GM18861 (cell line): ENCODE results near the gene NDOR1.
A peak's percentile ranks its signal among the peaks of the same experiment; 100 is the strongest.
"Not testable (repeated sequence)": the region's sequence is repeated elsewhere in the genome, so short reads cannot be mapped to it uniquely, and the experiment has no call there.

Experiments used
- ATAC-seq: cut with Tn5 transposase; IDR thresholded peaks from one replicate; pipeline ENCODE4 v1.9.1; 2021; ENCODE audit not compliant: unreplicated experiment

NDOR1 gene

DNA sequence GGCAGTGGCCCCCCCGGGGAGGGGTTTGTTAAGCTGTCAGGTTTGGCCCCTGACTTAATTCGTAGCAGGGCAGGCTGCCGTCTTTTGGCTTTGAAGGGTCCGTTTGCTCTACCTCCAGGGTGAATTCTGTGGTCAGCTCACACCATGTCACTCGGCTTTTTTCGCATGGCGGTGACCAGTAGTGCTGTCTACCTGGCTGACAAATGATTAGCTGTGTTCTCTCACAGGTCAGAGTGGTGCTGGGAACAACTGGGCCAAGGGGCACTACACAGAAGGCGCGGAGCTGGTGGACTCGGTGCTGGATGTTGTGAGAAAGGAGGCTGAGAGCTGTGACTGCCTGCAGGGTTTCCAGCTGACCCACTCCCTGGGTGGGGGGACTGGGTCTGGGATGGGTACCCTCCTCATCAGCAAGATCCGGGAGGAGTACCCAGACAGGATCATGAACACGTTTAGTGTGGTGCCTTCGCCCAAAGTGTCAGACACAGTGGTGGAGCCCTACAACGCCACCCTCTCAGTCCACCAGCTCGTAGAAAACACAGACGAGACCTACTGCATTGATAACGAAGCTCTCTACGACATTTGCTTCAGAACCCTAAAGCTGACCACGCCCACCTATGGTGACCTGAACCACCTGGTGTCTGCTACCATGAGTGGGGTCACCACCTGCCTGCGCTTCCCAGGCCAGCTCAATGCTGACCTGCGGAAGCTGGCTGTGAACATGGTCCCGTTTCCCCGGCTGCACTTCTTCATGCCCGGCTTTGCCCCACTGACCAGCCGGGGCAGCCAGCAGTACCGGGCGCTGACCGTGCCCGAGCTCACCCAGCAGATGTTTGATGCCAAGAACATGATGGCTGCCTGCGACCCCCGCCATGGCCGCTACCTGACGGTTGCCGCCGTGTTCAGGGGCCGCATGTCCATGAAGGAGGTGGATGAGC lies 37.0 kb downstream of the NDOR1 start:
- ATAC-seq: no peak

GRCh38 chr9:137243266-137243625 lies 37.7 kb downstream of the NDOR1 start:
- not testable (repeated sequence) for ATAC-seq

DNA sequence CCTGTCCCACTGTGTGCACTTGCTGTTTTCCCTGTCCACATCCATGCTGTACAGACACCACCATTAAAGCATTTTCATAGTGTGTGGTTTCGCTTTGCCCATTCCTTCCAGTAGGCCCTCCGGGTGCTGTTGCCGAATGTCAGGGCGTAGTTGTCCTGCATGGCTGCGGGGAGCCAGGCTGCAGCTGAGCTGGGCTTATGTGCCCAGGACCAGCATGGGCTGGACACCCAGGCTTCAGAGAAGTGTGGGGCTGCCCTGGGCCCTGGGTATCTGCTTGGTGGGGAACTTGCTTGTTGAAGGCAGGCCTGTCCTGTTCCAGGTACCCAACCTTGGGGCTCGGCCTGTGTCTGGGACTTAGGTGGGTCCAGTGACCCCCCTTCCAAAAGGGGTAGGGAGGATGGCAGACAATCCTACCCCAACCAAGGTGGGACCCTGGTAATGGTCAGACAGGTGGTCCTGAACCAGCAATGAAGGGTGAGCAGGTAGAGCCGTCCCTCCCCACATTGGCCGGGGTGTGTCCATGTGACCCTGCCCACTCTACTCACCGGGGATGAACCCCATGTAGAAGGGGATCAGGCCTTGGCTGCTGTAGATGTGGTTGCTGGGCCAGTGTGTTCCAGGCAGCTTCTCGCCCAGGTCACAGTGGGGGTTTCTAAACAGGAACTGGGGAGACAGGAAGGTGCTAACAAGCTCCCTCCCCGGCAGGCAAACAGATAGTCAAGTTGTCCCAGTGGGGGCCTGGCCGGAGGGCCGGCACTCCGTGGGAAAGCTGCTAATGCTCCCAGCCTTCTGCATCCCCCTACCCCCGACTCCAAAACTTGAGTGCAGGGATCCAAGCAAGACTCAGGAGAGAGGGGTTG lies 38.4 kb downstream of the NDOR1 start:
- no peak for ATAC-seq

GRCh38 chr9:137244486-137245449 lies 39.3 kb downstream of the NDOR1 start:
- no peak for ATAC-seq

GRCh38 chr9:137245450-137246421 lies 40.2 kb downstream of the NDOR1 start:
- no peak for ATAC-seq

DNA sequence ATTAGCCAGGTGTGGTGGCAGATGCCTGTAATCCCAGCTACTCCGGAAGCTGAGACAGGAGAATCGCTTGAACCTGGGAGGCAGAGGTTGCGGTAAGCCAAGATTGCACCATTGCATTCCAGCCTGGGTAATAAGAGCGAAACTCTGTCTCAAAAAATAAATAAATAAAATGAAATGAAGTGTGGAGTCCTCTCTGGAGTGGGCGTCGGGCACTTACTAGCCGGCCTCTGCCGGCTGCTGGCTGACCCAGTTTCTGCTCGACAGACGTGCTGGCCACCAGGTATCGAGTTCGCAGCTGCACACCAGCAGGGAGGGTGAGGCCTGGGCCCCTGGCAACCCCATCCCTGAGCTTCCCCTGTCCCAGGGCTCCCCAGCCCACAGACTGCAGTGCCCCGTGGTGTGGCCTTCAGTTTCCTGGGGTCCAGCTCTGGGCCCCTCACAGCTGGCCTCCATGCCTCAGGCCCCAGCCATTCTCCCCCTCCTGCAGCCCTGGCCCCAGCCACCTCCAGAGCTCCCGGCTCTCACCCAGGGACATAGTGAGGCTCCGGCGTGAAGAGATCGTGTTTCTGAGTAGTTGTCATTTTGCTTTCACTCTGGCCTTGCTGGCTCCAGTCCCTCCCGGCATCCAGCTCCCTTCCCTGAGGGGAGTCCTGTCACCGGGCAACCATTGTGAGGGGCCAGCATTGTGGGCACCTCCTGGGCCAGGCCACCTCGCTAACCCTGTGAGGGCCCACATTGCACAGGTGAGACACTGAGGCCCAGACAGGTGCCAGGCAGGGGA lies 41.8 kb downstream of the NDOR1 start:
- no peak for ATAC-seq

DNA sequence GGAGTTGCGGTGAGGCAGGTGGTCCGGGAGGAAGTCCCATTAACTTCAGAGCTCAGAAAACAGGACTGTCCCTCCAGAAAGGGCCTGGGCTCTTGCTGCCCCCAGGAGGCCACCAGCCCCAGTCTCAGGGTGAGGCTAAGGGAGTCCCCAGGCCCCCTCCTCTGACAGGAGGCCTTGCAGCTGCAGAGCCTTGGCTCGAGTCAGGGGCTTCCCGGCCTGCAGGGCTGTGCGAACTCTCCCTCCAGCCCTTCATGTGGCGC lies 42.3 kb downstream of the NDOR1 start:
- ATAC-seq: no peak

DNA sequence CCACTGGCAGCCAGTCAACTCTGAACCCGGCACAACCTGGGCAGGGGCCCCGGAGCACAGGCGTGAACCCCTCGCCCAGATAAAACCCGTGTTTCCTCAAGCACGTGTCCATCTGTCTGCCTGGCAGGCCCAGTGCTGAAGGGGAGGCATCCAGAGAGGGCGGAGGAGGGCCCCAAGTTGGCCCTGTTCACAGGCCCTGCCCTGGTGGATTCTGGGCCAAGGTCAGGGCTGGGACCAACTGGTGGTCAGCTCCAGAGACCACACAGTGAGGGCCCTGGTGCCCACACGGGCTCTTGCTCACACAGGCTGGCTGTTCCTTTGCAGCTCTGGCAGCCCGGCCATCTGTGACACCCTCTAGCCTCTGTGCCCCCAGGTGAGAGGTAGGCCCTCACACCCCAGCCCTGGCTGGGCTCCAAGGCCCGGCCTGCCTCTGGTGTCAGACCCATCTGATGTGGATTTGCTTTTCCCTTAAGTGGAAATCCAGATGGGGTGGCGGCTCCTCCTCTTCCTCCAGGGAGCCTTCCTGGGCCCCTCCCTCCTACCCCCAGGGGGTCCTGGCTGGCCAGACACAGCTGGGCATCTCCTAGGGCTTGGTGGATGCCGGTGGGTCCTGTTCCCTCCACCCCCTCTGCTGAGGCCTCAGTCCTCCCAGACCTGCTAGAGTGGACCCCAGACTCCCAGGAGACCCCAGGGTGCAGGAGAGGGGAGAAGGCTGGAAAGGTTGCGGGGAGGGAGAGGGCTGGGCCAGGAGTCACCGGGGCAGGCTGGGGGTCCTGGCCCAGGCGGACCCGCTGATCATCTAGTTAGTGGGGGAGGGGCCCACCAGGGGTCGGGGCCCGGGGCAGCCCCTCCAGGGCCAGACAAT lies 45.1 kb downstream of the NDOR1 start:
- ATAC-seq: no peak

DNA sequence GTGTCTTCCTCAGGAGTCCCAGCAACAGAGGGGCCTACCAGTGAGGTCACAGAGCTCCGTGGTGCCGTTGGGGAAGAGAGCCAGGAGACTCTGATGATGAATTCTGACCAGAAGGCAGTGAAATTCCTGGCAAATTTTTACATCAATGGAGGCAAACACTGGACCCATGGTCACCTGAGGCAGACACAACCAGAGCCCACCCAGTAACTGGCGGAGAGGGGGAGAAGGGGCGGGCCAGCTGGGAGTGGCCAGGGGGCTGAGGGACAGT lies 45.6 kb downstream of the NDOR1 start, which contains the start of gene STPG3:
Gene STPG3, plus strand, starts transcription at position 93 of the 268 bp plus-strand sequence. Its CDS starts 1 bp downstream, at position 94.
- no peak for ATAC-seq

DNA sequence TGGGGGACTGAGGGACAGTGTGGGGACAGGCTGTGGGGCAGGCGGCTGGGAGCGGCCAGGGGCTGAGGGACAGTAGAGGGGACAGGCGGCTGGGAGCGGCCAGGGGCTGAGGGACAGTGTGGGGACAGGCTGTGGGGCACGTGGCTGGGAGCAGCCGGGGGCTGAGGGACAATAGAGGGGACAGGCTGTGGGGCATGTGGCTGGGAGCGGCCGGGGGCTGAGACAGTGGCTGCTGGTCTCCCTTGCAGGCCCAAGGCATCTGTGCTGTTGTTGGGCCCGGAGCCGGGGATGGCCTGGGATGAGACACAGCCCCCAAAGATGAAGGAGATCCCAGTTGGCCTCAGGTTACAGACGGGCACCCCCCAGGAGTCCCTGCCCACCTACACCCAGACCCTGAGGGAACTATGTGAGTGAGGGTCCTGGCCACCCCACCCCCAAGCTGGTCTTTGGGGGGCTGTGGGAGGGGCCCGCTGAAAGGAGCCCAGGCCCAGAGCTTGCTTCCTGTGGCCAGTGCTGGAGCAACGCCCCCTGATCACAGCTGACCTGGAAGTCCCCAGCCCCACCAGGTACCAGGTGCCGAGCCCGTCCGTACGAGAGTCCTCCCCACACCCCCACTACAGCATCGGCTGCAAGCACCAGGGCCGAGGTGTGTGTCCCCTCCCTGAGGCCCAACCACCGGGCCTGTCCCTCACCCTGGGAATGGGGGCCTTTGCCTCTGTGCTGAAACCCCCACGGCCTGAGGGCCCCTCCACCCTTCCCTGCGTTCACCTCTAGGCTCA lies 46.2 kb downstream of the NDOR1 start:
- ATAC-seq: no peak

- ATAC-seq: no peak
These were observed 47.3 kb downstream of the NDOR1 start for GRCh38 chr9:137252555-137253506.

GRCh38 chr9:137253717-137254623 lies 48.5 kb downstream of the NDOR1 start:
- ATAC-seq: no peak

DNA sequence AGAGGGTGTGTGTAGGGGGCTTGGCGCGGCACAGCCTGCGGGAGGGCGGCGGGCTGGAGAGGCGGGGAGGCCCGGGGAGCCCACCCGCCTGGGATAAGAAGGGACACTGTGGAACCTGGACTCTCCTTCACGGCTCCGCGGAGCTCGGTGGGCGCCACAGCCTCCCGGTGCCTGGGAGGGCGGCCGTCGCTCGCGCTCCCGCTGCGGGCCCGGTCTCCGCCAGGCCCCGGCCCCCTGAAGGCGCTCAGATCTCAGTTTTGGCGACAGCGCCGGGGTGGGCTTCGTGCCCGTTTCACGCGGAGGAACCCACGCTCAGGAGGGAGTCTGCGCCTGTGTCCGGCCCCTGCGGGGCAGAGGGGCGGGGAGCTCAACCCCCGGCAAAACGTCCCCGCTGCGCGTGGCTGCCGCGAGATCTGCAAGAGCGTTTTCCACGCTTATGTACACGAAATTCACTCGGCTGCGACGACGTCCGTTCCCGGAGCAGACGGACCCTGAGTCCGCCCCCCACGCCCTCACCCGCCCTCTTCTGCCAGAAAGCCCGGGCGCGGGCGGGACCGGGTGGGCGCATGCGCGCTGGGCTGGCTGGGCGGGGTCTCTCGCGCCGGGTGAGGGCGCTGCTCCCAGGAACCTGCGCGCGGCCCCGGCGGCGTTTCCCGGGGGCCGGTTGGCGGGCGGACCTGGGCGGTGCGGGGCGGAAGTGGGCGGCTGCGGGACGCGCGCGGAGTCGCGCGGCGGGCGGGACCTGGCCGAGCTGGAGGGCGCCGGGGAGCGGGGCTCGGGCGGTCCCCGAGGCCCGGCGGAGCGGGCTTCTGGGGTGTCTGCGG lies 49.3 kb downstream of the NDOR1 start, which contains the start of gene NELFB:
Gene NELFB, plus strand, starts transcription at position 704 of the 824 bp plus-strand sequence.
- peak; percentile 60 for ATAC-seq

GRCh38 chr9:137255448-137256114 lies 50.1 kb downstream of the NDOR1 start:
- ATAC-seq: peak; percentile 25
